WTC11 (cell line): ENCODE results near the gene MTFP1. TPM values are rescaled to one million over a fixed set of nuclear protein-coding genes. Genes with fewer than 3 reads are reported as not detected.

Source experiments
- ATAC-seq: fragments of 200-7000 bp; cut with Tn5 transposase; 2 replicates; pipeline ENCODE4 v1.10.0; 2021; ENCODE audit warnings: mild to moderate bottlenecking, moderate library complexity
- CTCF ChIA-PET: fragments of 300-600 bp; sonication (Branson Sonifier 250); formaldehyde crosslinking; loops from one replicate; lab custom pipeline; 2021; ENCODE audit warnings: antibody characterized with exemption; lab: Charles Lee
- POLR2A ChIA-PET: fragments of 350-600 bp; sonication (Branson Sonifier 250); formaldehyde crosslinking; loops from one replicate; lab custom pipeline; 2021; ENCODE audit warnings: antibody characterized with exemption; lab: Charles Lee
- DNase-seq: peaks from one replicate; pipeline ENCODE4 v3.0.0; 2021; ENCODE audit warnings: low spot score
- H3K27ac Mint-ChIP-seq: 2 replicates; pipeline ENCODE4 v1.8.0; 2021; ENCODE audit warnings: mixed read lengths
- H3K27me3 Mint-ChIP-seq: 2 replicates; pipeline ENCODE4 v1.8.0; 2021; ENCODE audit warnings: low read depth, mild to moderate bottlenecking, moderate library complexity, mixed read lengths
- H3K36me3 Mint-ChIP-seq: 2 replicates; pipeline ENCODE4 v1.8.0; 2021; ENCODE audit warnings: mixed read lengths
- H3K4me1 Mint-ChIP-seq: 2 replicates; pipeline ENCODE4 v1.8.0; 2022; ENCODE audit warnings: mixed read lengths
- H3K4me3 Mint-ChIP-seq: 2 replicates; pipeline ENCODE4 v1.8.0; 2021; ENCODE audit warnings: mild to moderate bottlenecking, moderate library complexity, mixed read lengths
- H3K9me3 Mint-ChIP-seq: 2 replicates; pipeline ENCODE4 v1.8.0; 2021; ENCODE audit warnings: mixed read lengths
- ATF1 ChIP-seq: sonication (generic); formaldehyde crosslinking; IDR thresholded peaks from 2 replicates; pipeline ENCODE4 v1.8.1; 2023; ENCODE audit warnings: mild to moderate bottlenecking, moderate library complexity, missing genetic modification reagents
- ATF2 ChIP-seq: sonication (generic); formaldehyde crosslinking; IDR thresholded peaks from 2 replicates; pipeline ENCODE4 v1.8.1; 2022; ENCODE audit warnings: low read depth, missing genetic modification reagents, borderline replicate concordance
- CDX4 ChIP-seq: fragments of 250-450 bp; sonication (Bioruptor Pico); IDR thresholded peaks from 2 replicates; pipeline ENCODE4 v1.9.0; 2021; ENCODE audit warnings: moderate library complexity, mild to moderate bottlenecking, inconsistent platforms, borderline replicate concordance
- CREB1 ChIP-seq: sonication (generic); formaldehyde crosslinking; IDR thresholded peaks from 2 replicates; pipeline ENCODE4 v1.8.0; 2023; ENCODE audit warnings: mild to moderate bottlenecking, missing genetic modification reagents
- CREM ChIP-seq: sonication (generic); formaldehyde crosslinking; IDR thresholded peaks from 2 replicates; pipeline ENCODE4 v1.8.1; 2022; ENCODE audit warnings: mild to moderate bottlenecking, missing genetic modification reagents, moderate library complexity
- ERG ChIP-seq: fragments of 250-450 bp; sonication (Bioruptor Pico); IDR thresholded peaks from 2 replicates; pipeline ENCODE4 v1.8.0; 2021; ENCODE audit warnings: mild to moderate bottlenecking
- FOXJ3 ChIP-seq: sonication (generic); formaldehyde crosslinking; IDR thresholded peaks from 2 replicates; pipeline ENCODE4 v1.9.0; 2021; ENCODE audit warnings: missing genetic modification reagents, mild to moderate bottlenecking, borderline replicate concordance
- GTF2I ChIP-seq: fragments of 250-450 bp; sonication (Bioruptor Pico); conservative IDR thresholded peaks from 2 replicates; pipeline ENCODE4 v1.4.0; 2021; ENCODE audit warnings: mild to moderate bottlenecking
- MLX ChIP-seq: sonication (generic); formaldehyde crosslinking; IDR thresholded peaks from 2 replicates; pipeline ENCODE4 v1.8.1; 2023; ENCODE audit warnings: mild to moderate bottlenecking, missing genetic modification reagents, moderate library complexity
- MXD4 ChIP-seq: fragments of 250-450 bp; sonication (Bioruptor Pico); IDR thresholded peaks from 2 replicates; pipeline ENCODE4 v1.8.0; 2021; ENCODE audit warnings: mild to moderate bottlenecking, moderate library complexity, borderline replicate concordance
- MYBL2 ChIP-seq: sonication (generic); formaldehyde crosslinking; IDR thresholded peaks from 2 replicates; pipeline ENCODE4 v1.8.1; 2023; ENCODE audit warnings: mild to moderate bottlenecking, moderate library complexity, missing genetic modification reagents
- NFYB ChIP-seq: sonication (generic); formaldehyde crosslinking; conservative IDR thresholded peaks from 2 replicates; pipeline ENCODE4 v1.8.0; 2022; ENCODE audit warnings: low read depth, missing genetic modification reagents
- PRDM15 ChIP-seq: sonication (generic); formaldehyde crosslinking; IDR thresholded peaks from 2 replicates; pipeline ENCODE4 v1.8.0; 2022; ENCODE audit warnings: missing genetic modification reagents
- STAT6 ChIP-seq: sonication (generic); formaldehyde crosslinking; conservative IDR thresholded peaks from 2 replicates; pipeline ENCODE4 v1.8.1; 2023; ENCODE audit warnings: mild to moderate bottlenecking, low read depth, missing genetic modification reagents, moderate library complexity
- TEAD4 ChIP-seq: sonication (generic); formaldehyde crosslinking; IDR thresholded peaks from 2 replicates; pipeline ENCODE4 v1.8.0; 2022; ENCODE audit warnings: mild to moderate bottlenecking, missing genetic modification reagents
- USF2 ChIP-seq: sonication (generic); formaldehyde crosslinking; IDR thresholded peaks from 2 replicates; pipeline ENCODE4 v1.8.1; 2023; ENCODE audit warnings: mild to moderate bottlenecking, missing genetic modification reagents, moderate library complexity
- ZBTB21 ChIP-seq: sonication (generic); formaldehyde crosslinking; IDR thresholded peaks from 2 replicates; pipeline ENCODE4 v1.8.1; 2023; ENCODE audit warnings: mild to moderate bottlenecking, missing genetic modification reagents, borderline replicate concordance
- ZNF121 ChIP-seq: sonication (generic); formaldehyde crosslinking; IDR thresholded peaks from 2 replicates; pipeline ENCODE4 v1.8.0; 2023; ENCODE audit warnings: missing genetic modification reagents
- ZNF138 ChIP-seq: sonication (generic); formaldehyde crosslinking; conservative IDR thresholded peaks from 2 replicates; pipeline ENCODE4 v1.8.1; 2022; ENCODE audit warnings: mild to moderate bottlenecking, moderate library complexity, missing genetic modification reagents
- ZNF281 ChIP-seq: sonication (generic); formaldehyde crosslinking; IDR thresholded peaks from 2 replicates; pipeline ENCODE4 v1.8.0; 2023; ENCODE audit warnings: mild to moderate bottlenecking, missing genetic modification reagents
- total RNA-seq: library from RNA; stranded (reverse); gene quantifications from 3 replicates; pipeline ENCODE4 v1.2.3, GENCODE V29; 2021

MTFP1 gene
- total RNA-seq, 1 experiment from 2014 or later = 75.0 TPM

- Mint-ChIP-seq H3K4me3 (peak overlapping the region; percentile 83), H3K27me3 (no peaks in the 10 kb centered on the region; the same call in 1 of the 2 replicates), H3K4me1 (peaks cover 32% of the 10 kb centered on the region), H3K36me3 (peaks cover 33% of the 10 kb centered on the region), H3K27ac (peak overlapping the region; percentile 99), H3K9me3 (no peaks in the 10 kb centered on the region)
- CTCF ChIA-PET = interaction anchor here (0.7 to 6.3 kb wide), 22 partner anchors 10 to 332 kb away, joined by 3 to 149 read pairs (median 4); partner anchors contain the start of genes CASTOR1, CCDC157, RNF215 and SEC14L2
- ATAC-seq = peak; percentile 33
- POLR2A ChIA-PET = interaction anchor here (0.6 to 3.2 kb wide), 11 partner anchors 10 to 336 kb away, joined by 3 to 35 read pairs (median 6); partner anchors contain the start of genes CCDC157, RNF215, SEC14L2 and SF3A1
- peak; percentile 76 for DNase-seq
- TF ChIP-seq ATF2 (CRISPR knock-in tag) = no peak
- no peak for TF ChIP-seq ZNF138 (CRISPR knock-in tag)
- no peak for TF ChIP-seq USF2 (CRISPR knock-in tag)
- no peak for TF ChIP-seq GTF2I
- no peak for TF ChIP-seq NFYB (CRISPR knock-in tag)
- TF ChIP-seq MYBL2 (CRISPR knock-in tag) = no peak
- no peak for TF ChIP-seq ZNF281
- TF ChIP-seq CDX4 = no peak
- TF ChIP-seq STAT6 (CRISPR knock-in tag) = no peak
- peak; percentile 94 for TF ChIP-seq ZNF121 (CRISPR knock-in tag)
- no peak for TF ChIP-seq PRDM15 (CRISPR knock-in tag)
- TF ChIP-seq TEAD4 (CRISPR knock-in tag) = no peak
- no peak for TF ChIP-seq ATF1 (CRISPR knock-in tag)
- TF ChIP-seq ZBTB21 = peak; percentile 50; the same call in 1 of the 2 replicates
- TF ChIP-seq CREB1 = 0 out of 2 replicates have a peak, but pooled peaks have one; percentile 31
- TF ChIP-seq CREM (CRISPR knock-in tag) = 0 out of 2 replicates have a peak, but pooled peaks have one; percentile 13
- no peak for TF ChIP-seq MXD4
- no peak for TF ChIP-seq FOXJ3 (CRISPR knock-in tag)
- TF ChIP-seq MLX (CRISPR knock-in tag) = no peak
- TF ChIP-seq ERG (CRISPR knock-in tag) = no peak
Observed at GRCh38 chr22:30423301-30423958, 2.1 kb upstream of the MTFP1 start.
